HEK293 (cell line): ENCODE data around the gene ADGRF3.

Experiments used
- CTCF ChIA-PET: fragments of 350-600 bp; formaldehyde crosslinking; extraction: SDS; loops from one replicate; lab custom pipeline; 2021; ENCODE audit warnings: antibody characterized with exemption; lab: Yijun Ruan, JAX
- POLR2A ChIA-PET: fragments of 300-600 bp; formaldehyde crosslinking; extraction: SDS; loops from one replicate; lab custom pipeline; 2020; ENCODE audit warnings: antibody characterized with exemption, inconsistent platforms; lab: Yijun Ruan, JAX
- H3K27ac ChIP-seq: fragments of 200-500 bp; sonication (Bioruptor generic); 2 replicates; pipeline ENCODE4 v1.5.1; 2014; ENCODE audit warnings: low read depth, low read length, control low read depth, inconsistent platforms; ENCODE audit errors: extremely low read depth
- H3K36me3 ChIP-seq, 2 experiments: fragments of 200-500 bp in 1 of 2; sonication (Bioruptor generic) in 1 of 2; 1 replicate in 1 of 2; 2 replicates in 1 of 2; pipeline ENCODE4 v1.5.1; 2014 to 2017; ENCODE audit warnings: inconsistent platforms in 2 of 2, low read length in 2 of 2; ENCODE audit not compliant: control insufficient read depth in 2 of 2, insufficient read depth in 1 of 2
- H3K4me1 ChIP-seq: fragments of 200-500 bp; sonication (Bioruptor generic); 2 replicates; pipeline ENCODE4 v1.5.1; 2014; ENCODE audit warnings: mild to moderate bottlenecking, low read length, inconsistent platforms; ENCODE audit not compliant: control insufficient read depth, insufficient read depth
- H3K4me3 ChIP-seq: 2 replicates; pipeline ENCODE4 v1.5.1; 2011; ENCODE audit warnings: low read depth, mild to moderate bottlenecking, control low read depth, low read length, moderate library complexity
- H3K9me3 ChIP-seq: fragments of 200-500 bp; sonication (Bioruptor generic); 2 replicates; pipeline ENCODE4 v1.5.1; 2014; ENCODE audit warnings: low read depth, low read length, inconsistent platforms; ENCODE audit not compliant: control insufficient read depth, insufficient read depth
- BCL11A ChIP-seq: fragments of 450-650 bp; formaldehyde crosslinking; IDR thresholded peaks from 2 replicates; pipeline ENCODE4 v1.5.1; 2016; ENCODE audit warnings: low read depth, missing biosample characterization, missing genetic modification characterization
- BCL11B ChIP-seq: fragments of 450-650 bp; formaldehyde crosslinking; IDR thresholded peaks from 2 replicates; pipeline ENCODE4 v1.5.1; 2016; ENCODE audit warnings: low read depth, missing biosample characterization, missing genetic modification characterization
- FEZF1 ChIP-seq: fragments of 450-650 bp; formaldehyde crosslinking; IDR thresholded peaks from 2 replicates; pipeline ENCODE4 v1.5.1; 2016; ENCODE audit warnings: missing biosample characterization, missing genetic modification characterization
- KLF16 ChIP-seq: fragments of 450-650 bp; formaldehyde crosslinking; IDR thresholded peaks from 2 replicates; pipeline ENCODE4 v1.5.1; 2017; ENCODE audit warnings: missing biosample characterization, missing genetic modification characterization
- SALL2 ChIP-seq: fragments of 450-650 bp; formaldehyde crosslinking; IDR thresholded peaks from 2 replicates; pipeline ENCODE4 v1.5.0; 2017; ENCODE audit warnings: missing biosample characterization, mild to moderate bottlenecking, missing genetic modification characterization, borderline replicate concordance
- SP7 ChIP-seq: fragments of 450-650 bp; formaldehyde crosslinking; IDR thresholded peaks from 2 replicates; pipeline ENCODE4 v1.5.1; 2016; ENCODE audit warnings: missing biosample characterization, missing genetic modification characterization
- TCF7L2 ChIP-seq: IDR thresholded peaks from 2 replicates; pipeline ENCODE4 v1.6.1; 2011; ENCODE audit warnings: low read depth, mild to moderate bottlenecking, inconsistent platforms, low read length, moderate library complexity, borderline replicate concordance
- ZFHX2 ChIP-seq: fragments of 450-650 bp; formaldehyde crosslinking; conservative IDR thresholded peaks from 2 replicates; pipeline ENCODE4 v1.5.1; 2016; ENCODE audit warnings: missing biosample characterization, missing genetic modification characterization
- ZFP37 ChIP-seq: fragments of 450-650 bp; formaldehyde crosslinking; IDR thresholded peaks from 2 replicates; pipeline ENCODE4 v1.5.1; 2016; ENCODE audit warnings: missing biosample characterization, missing genetic modification characterization
- ZIC2 ChIP-seq: fragments of 450-650 bp; formaldehyde crosslinking; IDR thresholded peaks from 2 replicates; pipeline ENCODE4 v1.5.1; 2016; ENCODE audit warnings: missing biosample characterization, missing genetic modification characterization
- ZNF10 ChIP-seq: fragments of 450-650 bp; formaldehyde crosslinking; IDR thresholded peaks from 2 replicates; pipeline ENCODE4 v1.5.1; 2017; ENCODE audit warnings: missing biosample characterization, missing genetic modification characterization
- ZNF146 ChIP-seq: fragments of 450-650 bp; formaldehyde crosslinking; IDR thresholded peaks from 2 replicates; pipeline ENCODE4 v1.5.1; 2016; ENCODE audit warnings: missing biosample characterization, missing genetic modification characterization
- ZNF239 ChIP-seq: fragments of 450-650 bp; formaldehyde crosslinking; IDR thresholded peaks from 2 replicates; pipeline ENCODE4 v1.5.1; 2016; ENCODE audit warnings: missing biosample characterization, missing genetic modification characterization
- ZNF473 ChIP-seq: fragments of 450-650 bp; formaldehyde crosslinking; IDR thresholded peaks from 2 replicates; pipeline ENCODE4 v1.5.1; 2017; ENCODE audit warnings: missing biosample characterization, missing genetic modification characterization
- ZNF521 ChIP-seq: fragments of 450-650 bp; formaldehyde crosslinking; IDR thresholded peaks from 2 replicates; pipeline ENCODE4 v1.5.1; 2017; ENCODE audit warnings: missing biosample characterization, mild to moderate bottlenecking, missing genetic modification characterization
- ZNF596 ChIP-seq: fragments of 450-650 bp; IDR thresholded peaks from 2 replicates; pipeline ENCODE4 v1.5.0; 2018; ENCODE audit warnings: missing biosample characterization, mild to moderate bottlenecking, missing genetic modification characterization, moderate library complexity
- ZNF664 ChIP-seq: fragments of 450-650 bp; formaldehyde crosslinking; IDR thresholded peaks from 2 replicates; pipeline ENCODE4 v1.5.1; 2016; ENCODE audit warnings: missing biosample characterization, missing genetic modification characterization
- ZNF792 ChIP-seq: fragments of 450-650 bp; formaldehyde crosslinking; IDR thresholded peaks from 2 replicates; pipeline ENCODE4 v1.5.1; 2016; ENCODE audit warnings: missing biosample characterization, missing genetic modification characterization
- ZNF837 ChIP-seq: fragments of 450-650 bp; formaldehyde crosslinking; IDR thresholded peaks from 2 replicates; pipeline ENCODE4 v1.5.1; 2016; ENCODE audit warnings: missing biosample characterization, missing genetic modification characterization
- ZNF843 ChIP-seq: fragments of 450-650 bp; formaldehyde crosslinking; IDR thresholded peaks from 2 replicates; pipeline ENCODE4 v1.5.1; 2016; ENCODE audit warnings: missing biosample characterization, missing genetic modification characterization
- ZSCAN30 ChIP-seq: fragments of 450-650 bp; IDR thresholded peaks from 2 replicates; pipeline ENCODE4 v1.5.1; 2018; ENCODE audit warnings: missing biosample characterization, mild to moderate bottlenecking, missing genetic modification characterization, moderate library complexity
- TF ChIP-seq, protein P1 (sequence below): fragments of 450-650 bp; formaldehyde crosslinking; IDR thresholded peaks from 2 replicates; pipeline ENCODE4 v1.5.1; 2016; ENCODE audit warnings: missing biosample characterization, missing genetic modification characterization
- TF ChIP-seq, protein P2 (sequence below): fragments of 450-650 bp; formaldehyde crosslinking; IDR thresholded peaks from 2 replicates; pipeline ENCODE4 v1.5.1; 2016; ENCODE audit warnings: missing biosample characterization, missing genetic modification characterization, borderline replicate concordance

ADGRF3 gene

DNA sequence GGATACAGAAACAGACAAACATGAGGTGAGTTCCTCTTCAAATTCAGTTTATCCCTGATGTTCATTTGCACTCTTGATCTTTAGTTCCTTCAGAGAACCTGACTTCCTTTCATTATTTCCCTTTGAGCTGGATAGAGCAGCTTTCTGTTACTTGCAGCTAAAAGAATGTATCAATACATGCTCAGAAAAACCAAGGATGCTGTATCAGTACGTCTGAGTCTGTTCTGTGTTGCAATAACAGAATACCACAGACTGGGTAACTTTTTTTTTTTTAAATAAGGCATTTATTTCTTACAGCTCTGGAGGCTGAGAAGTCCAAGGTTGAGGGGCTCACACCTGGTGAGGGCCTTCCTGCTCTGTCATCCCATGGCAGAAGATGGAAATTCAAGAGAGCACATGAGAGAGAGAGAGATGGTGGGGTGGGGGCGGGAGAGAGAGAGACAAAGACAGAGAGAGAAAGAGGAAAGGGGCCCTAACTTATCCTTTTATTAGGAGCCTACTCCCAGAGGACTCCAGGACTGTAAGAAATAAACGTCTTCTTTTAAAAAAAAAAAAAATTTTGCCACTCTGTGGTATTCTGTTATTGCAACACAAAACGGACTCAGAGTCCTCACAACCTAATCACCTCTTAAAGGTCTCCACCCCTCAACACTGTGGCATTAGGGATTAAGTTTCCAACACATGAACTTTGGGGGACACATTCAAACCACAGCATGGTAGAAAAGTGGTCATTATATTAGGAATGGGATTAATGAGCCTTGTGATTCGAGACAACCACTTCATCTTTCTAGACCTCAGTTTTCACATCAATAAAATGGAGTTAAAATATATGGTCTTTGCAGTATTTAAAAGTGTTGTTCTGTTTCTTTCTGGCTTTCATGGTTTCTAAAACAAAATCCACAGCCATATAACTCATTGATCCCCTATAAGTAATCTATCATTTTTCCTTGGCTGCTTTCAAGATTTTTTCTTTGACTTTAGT lies 19.0 kb downstream of the ADGRF3 start:
- CTCF ChIA-PET, result interaction anchor here (0.6 to 0.9 kb wide), 2 partner anchors 17 to 142 kb away, joined by 3 to 5 read pairs; no protein-coding TSS in a partner anchor
- H3K4me3 ChIP-seq, result no peak overlapping the region
- no peak overlapping the region for H3K27ac ChIP-seq
- POLR2A ChIA-PET, result no interaction called here
- H3K9me3 ChIP-seq, result no peaks in the 10 kb centered on the region
- no peaks in the 10 kb centered on the region for H3K36me3 ChIP-seq
- no peak for TF ChIP-seq ZNF596
- no peak for TF ChIP-seq BCL11B (tag by site-specific recombination)
- no peak for TF ChIP-seq KLF16 (tag by site-specific recombination)
- no peak for TF ChIP-seq TCF7L2
- TF ChIP-seq ZSCAN30, result no peak
- no peak for TF ChIP-seq SALL2 (tag by site-specific recombination)
- no peak for TF ChIP-seq ZNF521
- no peak for TF ChIP-seq ZFHX2 (tag by site-specific recombination)
- TF ChIP-seq FEZF1, result no peak
- TF ChIP-seq ZNF792 (tag by site-specific recombination), result no peak
- TF ChIP-seq ZNF843 (tag by site-specific recombination), result no peak
- no peak for TF ChIP-seq ZNF664
- TF ChIP-seq ZFP37 (tag by site-specific recombination), result no peak
- no peak for TF ChIP-seq BCL11A (tag by site-specific recombination)
- no peak for TF ChIP-seq ZNF239
- TF ChIP-seq ZNF837 (tag by site-specific recombination), result no peak
- TF ChIP-seq ZNF10 (tag by site-specific recombination), result no peak
- TF ChIP-seq ZNF146, result no peak
- TF ChIP-seq, protein P1, sequence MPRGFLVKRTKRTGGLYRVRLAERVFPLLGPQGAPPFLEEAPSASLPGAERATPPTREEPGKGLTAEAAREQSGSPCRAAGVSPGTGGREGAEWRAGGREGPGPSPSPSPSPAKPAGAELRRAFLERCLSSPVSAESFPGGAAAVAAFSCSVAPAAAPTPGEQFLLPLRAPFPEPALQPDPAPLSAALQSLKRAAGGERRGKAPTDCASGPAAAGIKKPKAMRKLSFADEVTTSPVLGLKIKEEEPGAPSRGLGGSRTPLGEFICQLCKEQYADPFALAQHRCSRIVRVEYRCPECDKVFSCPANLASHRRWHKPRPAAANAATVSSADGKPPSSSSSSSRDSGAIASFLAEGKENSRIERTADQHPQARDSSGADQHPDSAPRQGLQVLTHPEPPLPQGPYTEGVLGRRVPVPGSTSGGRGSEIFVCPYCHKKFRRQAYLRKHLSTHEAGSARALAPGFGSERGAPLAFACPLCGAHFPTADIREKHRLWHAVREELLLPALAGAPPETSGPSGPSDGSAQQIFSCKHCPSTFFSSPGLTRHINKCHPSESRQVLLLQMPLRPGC (tag by site-specific recombination), result no peak
- no peak for TF ChIP-seq ZIC2
- no peaks in the 10 kb centered on the region for H3K4me1 ChIP-seq

DNA sequence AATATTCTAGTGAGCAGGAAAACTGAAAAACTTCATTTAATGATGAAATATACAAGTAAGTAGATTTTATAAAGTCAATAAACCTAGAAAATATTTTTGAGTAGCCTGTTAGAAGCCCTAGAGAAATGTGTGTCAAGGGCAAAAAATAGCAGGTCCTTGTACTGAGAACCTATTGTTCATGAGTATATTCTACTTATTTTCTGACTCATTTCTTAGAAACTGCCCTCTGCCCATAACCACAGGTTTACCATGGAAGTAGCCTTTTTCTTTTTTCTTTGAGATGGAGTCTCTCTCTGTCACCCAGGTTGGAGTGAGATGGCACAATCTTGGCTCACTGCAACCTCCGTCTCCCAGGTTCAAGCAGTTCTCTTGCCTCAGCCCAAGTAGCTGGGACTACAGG lies 20.1 kb downstream of the ADGRF3 start:
- Histone ChIP-seq H3K27ac (no peak overlapping the region), H3K4me1 (no peaks in the 10 kb centered on the region), H3K9me3 (no peaks in the 10 kb centered on the region), H3K36me3 (no peaks in the 10 kb centered on the region), H3K4me3 (no peak overlapping the region)
- CTCF ChIA-PET, result interaction anchor here (0.7 to 0.9 kb wide), 2 partner anchors 10 to 143 kb away, joined by 3 to 5 read pairs; no protein-coding TSS in a partner anchor
- POLR2A ChIA-PET, result interaction anchor here (0.5 kb wide), 1 partner anchor 24 kb away, joined by 4 read pairs; no protein-coding TSS in a partner anchor
- TF ChIP-seq ZNF473 (no peak), FEZF1 (no peak), SP7 (tag by site-specific recombination) (no peak)
- TF ChIP-seq, protein P2, sequence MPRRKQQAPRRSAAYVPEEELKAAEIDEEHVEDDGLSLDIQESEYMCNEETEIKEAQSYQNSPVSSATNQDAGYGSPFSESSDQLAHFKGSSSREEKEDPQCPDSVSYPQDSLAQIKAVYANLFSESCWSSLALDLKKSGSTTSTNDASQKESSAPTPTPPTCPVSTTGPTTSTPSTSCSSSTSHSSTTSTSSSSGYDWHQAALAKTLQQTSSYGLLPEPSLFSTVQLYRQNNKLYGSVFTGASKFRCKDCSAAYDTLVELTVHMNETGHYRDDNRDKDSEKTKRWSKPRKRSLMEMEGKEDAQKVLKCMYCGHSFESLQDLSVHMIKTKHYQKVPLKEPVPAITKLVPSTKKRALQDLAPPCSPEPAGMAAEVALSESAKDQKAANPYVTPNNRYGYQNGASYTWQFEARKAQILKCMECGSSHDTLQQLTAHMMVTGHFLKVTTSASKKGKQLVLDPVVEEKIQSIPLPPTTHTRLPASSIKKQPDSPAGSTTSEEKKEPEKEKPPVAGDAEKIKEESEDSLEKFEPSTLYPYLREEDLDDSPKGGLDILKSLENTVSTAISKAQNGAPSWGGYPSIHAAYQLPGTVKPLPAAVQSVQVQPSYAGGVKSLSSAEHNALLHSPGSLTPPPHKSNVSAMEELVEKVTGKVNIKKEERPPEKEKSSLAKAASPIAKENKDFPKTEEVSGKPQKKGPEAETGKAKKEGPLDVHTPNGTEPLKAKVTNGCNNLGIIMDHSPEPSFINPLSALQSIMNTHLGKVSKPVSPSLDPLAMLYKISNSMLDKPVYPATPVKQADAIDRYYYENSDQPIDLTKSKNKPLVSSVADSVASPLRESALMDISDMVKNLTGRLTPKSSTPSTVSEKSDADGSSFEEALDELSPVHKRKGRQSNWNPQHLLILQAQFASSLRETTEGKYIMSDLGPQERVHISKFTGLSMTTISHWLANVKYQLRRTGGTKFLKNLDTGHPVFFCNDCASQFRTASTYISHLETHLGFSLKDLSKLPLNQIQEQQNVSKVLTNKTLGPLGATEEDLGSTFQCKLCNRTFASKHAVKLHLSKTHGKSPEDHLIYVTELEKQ (tag by site-specific recombination), result no peak
